Measurements from ENCODE around the gene CAPN10.

CAPN10 gene

GRCh38 chr2:240604291-240604938 is 17.9 kb downstream of the CAPN10 start:
- peak; percentile 82 for DNase-seq

GRCh38 chr2:240604939-240605716 is 18.6 kb downstream of the CAPN10 start:
- peak; percentile 76 for DNase-seq

- no peak for DNase-seq
These were observed 19.6 kb downstream of the CAPN10 start for GRCh38 chr2:240605867-240606743.

GRCh38 chr2:240611601-240612210 is 25.2 kb downstream of the CAPN10 start:
- DNase-seq, result no peak

- no peak for DNase-seq
These were observed 27.2 kb downstream of the CAPN10 start for GRCh38 chr2:240613781-240614180.

GRCh38 chr2:240614391-240614790 is 27.9 kb downstream of the CAPN10 start:
- DNase-seq, result no peak

GRCh38 chr2:240615396-240615795 is 28.9 kb downstream of the CAPN10 start:
- no peak for DNase-seq

GRCh38 chr2:240615820-240616547 is 29.4 kb downstream of the CAPN10 start:
- DNase-seq, result no peak

- DNase-seq, result peak; percentile 50
These were observed 30.5 kb downstream of the CAPN10 start for GRCh38 chr2:240616860-240617666.

- no peak for DNase-seq
These were observed 32.2 kb downstream of the CAPN10 start for GRCh38 chr2:240618776-240619175.

GRCh38 chr2:240619506-240620148 is 33.1 kb downstream of the CAPN10 start:
- DNase-seq, result no peak

- no peak for DNase-seq
These were observed 33.7 kb downstream of the CAPN10 start for GRCh38 chr2:240620149-240620731.

GRCh38 chr2:240620859-240621258 is 34.3 kb downstream of the CAPN10 start:
- no peak for DNase-seq

- DNase-seq, result no peak
These were observed 35.5 kb downstream of the CAPN10 start for GRCh38 chr2:240622060-240622411.

- no peak for DNase-seq
These were observed 36.1 kb downstream of the CAPN10 start for GRCh38 chr2:240622531-240623235.

GRCh38 chr2:240623531-240624010 is 37.0 kb downstream of the CAPN10 start:
- no peak for DNase-seq

GRCh38 chr2:240624011-240624949 is 37.7 kb downstream of the CAPN10 start:
- DNase-seq, result peak; percentile 42

- peak; percentile 14 for DNase-seq
These were observed 38.6 kb downstream of the CAPN10 start, which contains the start of gene GPR35 for GRCh38 chr2:240624950-240625621. Gene GPR35 (plus strand): TSS chr2:240625480. CDS start chr2:240629953, 4,473 bp downstream.

Data from DMS53 (cell line).